ENCODE results near the gene NFILZ.

GRCh38 chr19:8659905-8660304 is 29.5 kb downstream of the NFILZ start:
- TF ChIP-seq CTCF (conservative IDR thresholded peaks at IDR 0.05 in 1 of 2, IDR thresholded peaks at IDR 0.05 in 1 of 2; ENCODE audit: low read depth in 1 of 2, low read length in 2 of 2): no peak
- no peak for TF ChIP-seq EZH2 (IDR thresholded peaks at IDR 0.05; ENCODE audit: low read length, missing control alignments)
